HepG2 (cell line): ENCODE measurements around the gene FAM110A. TPM values are rescaled to one million over a fixed set of nuclear protein-coding genes. Genes with fewer than 3 reads are reported as not detected.

Experiments used
- AKAP8 ChIP-seq: sonication (generic); formaldehyde crosslinking; IDR thresholded peaks from 2 replicates; pipeline ENCODE4 v1.5.1; 2020; ENCODE audit warnings: mild to moderate bottlenecking, missing genetic modification reagents
- CBX1 ChIP-seq: IDR thresholded peaks from one replicate; pipeline ENCODE4 v1.6.1; 2016; ENCODE audit warnings: antibody characterized with exemption, low read depth
- GABPA ChIP-seq, 2 experiments: IDR thresholded peaks; 2 replicates each; pipeline ENCODE4 v1.6.1; 2011 to 2016; ENCODE audit warnings: low read depth in 2 of 2, low read length in 1 of 2, missing biosample characterization in 1 of 2, missing genetic modification characterization in 1 of 2
- GATAD1 ChIP-seq: IDR thresholded peaks from 2 replicates; pipeline ENCODE4 v1.6.1; 2016; ENCODE audit warnings: missing genetic modification reagents, missing compliant biosample characterization
- IKZF4 ChIP-seq: sonication (generic); formaldehyde crosslinking; IDR thresholded peaks from 2 replicates; pipeline ENCODE4 v1.5.1; 2020; ENCODE audit warnings: borderline replicate concordance, mild to moderate bottlenecking, low read depth, missing genetic modification reagents; ENCODE audit errors: not compliant biosample characterization
- KMT2B ChIP-seq: IDR thresholded peaks from 2 replicates; pipeline ENCODE4 v1.6.1; 2016; ENCODE audit warnings: missing genetic modification reagents, missing compliant biosample characterization
- NR3C1 ChIP-seq: sonication (generic); formaldehyde crosslinking; IDR thresholded peaks from 2 replicates; pipeline ENCODE4 v1.4.0; 2020; ENCODE audit warnings: missing genetic modification reagents
- POLR2A ChIP-seq, 2 experiments: IDR thresholded peaks; 2 replicates each; pipeline ENCODE4 v1.6.1; 2011; ENCODE audit warnings: low read depth in 2 of 2, low read length in 2 of 2, mild to moderate bottlenecking in 1 of 2, moderate library complexity in 1 of 2; ENCODE audit not compliant: insufficient read depth in 1 of 2
- PTBP1 ChIP-seq: fragments of 200-400 bp; formaldehyde crosslinking; IDR thresholded peaks from 2 replicates; pipeline ENCODE4 v1.6.1; 2018; ENCODE audit warnings: low read length, low read depth; ENCODE audit not compliant: poor library complexity, severe bottlenecking
- RXRA ChIP-seq: sonication (generic); formaldehyde crosslinking; IDR thresholded peaks from 2 replicates; pipeline ENCODE4 v1.5.1; 2020; ENCODE audit warnings: missing genetic modification reagents
- SP5 ChIP-seq: IDR thresholded peaks from 2 replicates; pipeline ENCODE4 v1.6.1; 2016; ENCODE audit warnings: low read depth, borderline replicate concordance
- SRY ChIP-seq: sonication (generic); formaldehyde crosslinking; IDR thresholded peaks from 2 replicates; pipeline ENCODE4 v1.8.0; 2022; ENCODE audit warnings: mild to moderate bottlenecking, missing genetic modification reagents
- TAF1 ChIP-seq: sonication (generic); formaldehyde crosslinking; IDR thresholded peaks from 2 replicates; pipeline ENCODE4 v1.4.0; 2020; ENCODE audit warnings: missing genetic modification reagents
- YY1 ChIP-seq: IDR thresholded peaks from 2 replicates; pipeline ENCODE4 v1.6.1; 2011; ENCODE audit warnings: low read length, low read depth, moderate library complexity, mild to moderate bottlenecking; ENCODE audit not compliant: insufficient read depth, insufficient replicate concordance
- ZFP36L2 ChIP-seq: sonication (generic); formaldehyde crosslinking; IDR thresholded peaks from 2 replicates; pipeline ENCODE4 v1.4.0; 2020; ENCODE audit warnings: missing genetic modification reagents
- ZFP41 ChIP-seq: sonication (generic); formaldehyde crosslinking; IDR thresholded peaks from 2 replicates; pipeline ENCODE4 v1.4.0; 2020; ENCODE audit warnings: mild to moderate bottlenecking, missing genetic modification reagents, borderline replicate concordance
- ZNF292 ChIP-seq: sonication (generic); formaldehyde crosslinking; IDR thresholded peaks from 2 replicates; pipeline ENCODE4 v1.8.1; 2022; ENCODE audit warnings: mild to moderate bottlenecking, low read depth, missing genetic modification reagents, borderline replicate concordance
- ZNF331 ChIP-seq: sonication (generic); formaldehyde crosslinking; IDR thresholded peaks from 2 replicates; pipeline ENCODE4 v1.4.0; 2020; ENCODE audit warnings: missing genetic modification reagents
- ZNF337 ChIP-seq: sonication (generic); formaldehyde crosslinking; IDR thresholded peaks from 2 replicates; pipeline ENCODE4 v1.5.1; 2020; ENCODE audit warnings: missing genetic modification reagents, low read depth, mild to moderate bottlenecking, borderline replicate concordance
- ZNF343 ChIP-seq: sonication (generic); formaldehyde crosslinking; IDR thresholded peaks from 2 replicates; pipeline ENCODE4 v1.4.0; 2020; ENCODE audit warnings: mild to moderate bottlenecking, missing genetic modification reagents
- ZNF382 ChIP-seq: sonication (generic); formaldehyde crosslinking; IDR thresholded peaks from 2 replicates; pipeline ENCODE4 v1.5.0; 2020; ENCODE audit warnings: missing genetic modification reagents, mild to moderate bottlenecking, borderline replicate concordance
- ZNF629 ChIP-seq: sonication (generic); formaldehyde crosslinking; conservative IDR thresholded peaks from 2 replicates; pipeline ENCODE4 v1.5.0; 2020; ENCODE audit warnings: missing genetic modification reagents
- ZNF850 ChIP-seq: sonication (generic); formaldehyde crosslinking; conservative IDR thresholded peaks from 2 replicates; pipeline ENCODE4 v1.9.0; 2021; ENCODE audit warnings: mild to moderate bottlenecking, missing genetic modification reagents
- polyA plus RNA-seq, 8 experiments: library from polyadenylated mRNA; depleted of rRNA in 3 of 8; stranded (reverse) in 7 of 8; unstranded in 1 of 8; fragments of >200 nt; fragmentation: Illumina TruSeq in 4 of 8; extraction: Trizol in 4 of 8; gene quantifications; 2 replicates each; pipeline versions ENCODE4 v1.2.1 to v1.2.3, GENCODE V29; 2011 to 2016; ENCODE audit warnings: low read depth in 4 of 8, missing spikeins in 1 of 8, mixed read lengths in 1 of 8; ENCODE audit not compliant: insufficient read depth in 1 of 8
- total RNA-seq, 5 experiments: library from RNA; depleted of rRNA; stranded (reverse); fragments of >200 nt; fragmentation: Illumina TruSeq; extraction: Trizol; gene quantifications; 2 replicates each; pipeline ENCODE4 v1.2.3, GENCODE V29; 2016; ENCODE audit warnings: low read depth in 1 of 5
- TF ChIP-seq, protein P1 (sequence below): sonication (generic); formaldehyde crosslinking; IDR thresholded peaks from 2 replicates; pipeline ENCODE4 v1.5.1; 2020; ENCODE audit warnings: missing genetic modification reagents, mild to moderate bottlenecking, borderline replicate concordance
- TF ChIP-seq, protein P2 (sequence below): sonication (generic); formaldehyde crosslinking; IDR thresholded peaks from 2 replicates; pipeline ENCODE4 v1.8.1; 2023; ENCODE audit warnings: mild to moderate bottlenecking, moderate library complexity, missing genetic modification reagents
- TF ChIP-seq, protein P3 (sequence below): sonication (generic); formaldehyde crosslinking; conservative IDR thresholded peaks from 2 replicates; pipeline ENCODE4 v1.4.0; 2020; ENCODE audit warnings: missing genetic modification reagents
- TF ChIP-seq, protein P4 (sequence below): sonication (generic); formaldehyde crosslinking; IDR thresholded peaks from 2 replicates; pipeline ENCODE4 v1.5.1; 2020; ENCODE audit warnings: mild to moderate bottlenecking, moderate library complexity, missing genetic modification reagents

The FAM110A gene
- total and polyA plus RNA-seq, 2 of the 13 experiments (the other 11 are each of a cell fraction or from before 2014, with no cell fraction given), result 1.9 TPM

- TF ChIP-seq TAF1 (CRISPR knock-in tag) (no peak), ZNF629 (CRISPR knock-in tag) (peak; percentile 98), ZFP36L2 (CRISPR knock-in tag) (no peak), YY1 (peak; percentile 49), AKAP8 (CRISPR knock-in tag) (no peak), ZNF382 (no peak), NR3C1 (CRISPR knock-in tag) (no peak), SRY (CRISPR knock-in tag) (no peak), GATAD1 (CRISPR knock-in tag) (0 out of 2 replicates have a peak, but pooled peaks have one; percentile 15), ZNF337 (CRISPR knock-in tag) (no peak), PTBP1 (no peak), RXRA (CRISPR knock-in tag) (no peak), SP5 (CRISPR knock-in tag) (no peak), ZNF292 (CRISPR knock-in tag) (0 out of 2 replicates have a peak, but pooled peaks have one; percentile 27), ZFP41 (no peak), KMT2B (CRISPR knock-in tag) (no peak), CBX1 (peak; percentile 41), ZNF850 (no peak), ZNF343 (CRISPR knock-in tag) (0 out of 2 replicates have a peak, but pooled peaks have one; percentile 21), POLR2A (IDR thresholded peaks at IDR 0.05; ENCODE audit: insufficient read depth in 1 of 2, low read depth in 2 of 2, low read length in 2 of 2) (peak in 1 of 2 experiments; percentile 35; a peak in 1 of 4 replicates), IKZF4 (CRISPR knock-in tag) (no peak), ZNF331 (CRISPR knock-in tag) (no peak; the same call in 1 of the 2 replicates), GABPA (IDR thresholded peaks at IDR 0.05; ENCODE audit: low read depth, low read length) (peak; percentile 67), GABPA (CRISPR knock-in tag; IDR thresholded peaks at IDR 0.05; ENCODE audit: low read depth) (peak; percentile 82)
- TF ChIP-seq, protein P1, sequence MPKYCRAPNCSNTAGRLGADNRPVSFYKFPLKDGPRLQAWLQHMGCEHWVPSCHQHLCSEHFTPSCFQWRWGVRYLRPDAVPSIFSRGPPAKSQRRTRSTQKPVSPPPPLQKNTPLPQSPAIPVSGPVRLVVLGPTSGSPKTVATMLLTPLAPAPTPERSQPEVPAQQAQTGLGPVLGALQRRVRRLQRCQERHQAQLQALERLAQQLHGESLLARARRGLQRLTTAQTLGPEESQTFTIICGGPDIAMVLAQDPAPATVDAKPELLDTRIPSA (CRISPR knock-in tag), result 0 out of 2 replicates have a peak, but pooled peaks have one; percentile 63
- TF ChIP-seq, protein P2, sequence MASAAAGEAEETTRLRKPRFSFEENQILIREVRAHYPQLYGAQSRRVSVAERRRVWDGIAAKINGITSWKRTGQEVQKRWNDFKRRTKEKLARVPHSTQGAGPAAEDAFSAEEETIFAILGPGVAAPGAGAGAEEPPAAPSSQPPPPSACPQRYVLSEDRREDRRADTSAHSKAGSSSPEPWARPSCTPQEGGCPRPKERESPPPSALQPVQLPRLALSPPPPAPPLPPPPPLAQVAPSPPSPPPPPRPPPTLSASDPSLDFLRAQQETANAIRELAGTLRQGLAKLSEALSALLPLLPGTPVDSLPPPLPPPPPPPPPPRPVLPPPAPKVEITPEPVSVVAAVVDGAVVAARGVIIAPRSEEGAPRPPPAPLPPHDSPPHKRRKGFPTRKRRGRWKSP, result no peak
- TF ChIP-seq, protein P3, sequence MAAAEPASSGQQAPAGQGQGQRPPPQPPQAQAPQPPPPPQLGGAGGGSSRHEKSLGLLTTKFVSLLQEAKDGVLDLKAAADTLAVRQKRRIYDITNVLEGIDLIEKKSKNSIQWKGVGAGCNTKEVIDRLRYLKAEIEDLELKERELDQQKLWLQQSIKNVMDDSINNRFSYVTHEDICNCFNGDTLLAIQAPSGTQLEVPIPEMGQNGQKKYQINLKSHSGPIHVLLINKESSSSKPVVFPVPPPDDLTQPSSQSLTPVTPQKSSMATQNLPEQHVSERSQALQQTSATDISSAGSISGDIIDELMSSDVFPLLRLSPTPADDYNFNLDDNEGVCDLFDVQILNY, result no peak
- TF ChIP-seq, protein P4, sequence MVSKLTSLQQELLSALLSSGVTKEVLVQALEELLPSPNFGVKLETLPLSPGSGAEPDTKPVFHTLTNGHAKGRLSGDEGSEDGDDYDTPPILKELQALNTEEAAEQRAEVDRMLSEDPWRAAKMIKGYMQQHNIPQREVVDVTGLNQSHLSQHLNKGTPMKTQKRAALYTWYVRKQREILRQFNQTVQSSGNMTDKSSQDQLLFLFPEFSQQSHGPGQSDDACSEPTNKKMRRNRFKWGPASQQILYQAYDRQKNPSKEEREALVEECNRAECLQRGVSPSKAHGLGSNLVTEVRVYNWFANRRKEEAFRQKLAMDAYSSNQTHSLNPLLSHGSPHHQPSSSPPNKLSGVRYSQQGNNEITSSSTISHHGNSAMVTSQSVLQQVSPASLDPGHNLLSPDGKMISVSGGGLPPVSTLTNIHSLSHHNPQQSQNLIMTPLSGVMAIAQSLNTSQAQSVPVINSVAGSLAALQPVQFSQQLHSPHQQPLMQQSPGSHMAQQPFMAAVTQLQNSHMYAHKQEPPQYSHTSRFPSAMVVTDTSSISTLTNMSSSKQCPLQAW (CRISPR knock-in tag), result 0 out of 2 replicates have a peak, but pooled peaks have one; percentile 35
These were observed 7.5 kb downstream of the FAM110A start (continued) for GRCh38 chr20:840858-841567.
